Cerebellar cortex (tissue), 1 donor: ENCODE measurements around the gene CFAP100.

Experiments
- DNase-seq: peaks from one replicate; pipeline ENCODE4 v3.0.0-alpha.2; 2015; ENCODE audit warnings: low spot score

Gene CFAP100

GRCh38 chr3:126422571-126423091 is 27.9 kb downstream of the CFAP100 start:
- DNase-seq: no peak

GRCh38 chr3:126423191-126424038 is 28.7 kb downstream of the CFAP100 start:
- DNase-seq: no peak

- DNase-seq: no peak
Observed at GRCh38 chr3:126424039-126424717, 29.5 kb downstream of the CFAP100 start.

DNA sequence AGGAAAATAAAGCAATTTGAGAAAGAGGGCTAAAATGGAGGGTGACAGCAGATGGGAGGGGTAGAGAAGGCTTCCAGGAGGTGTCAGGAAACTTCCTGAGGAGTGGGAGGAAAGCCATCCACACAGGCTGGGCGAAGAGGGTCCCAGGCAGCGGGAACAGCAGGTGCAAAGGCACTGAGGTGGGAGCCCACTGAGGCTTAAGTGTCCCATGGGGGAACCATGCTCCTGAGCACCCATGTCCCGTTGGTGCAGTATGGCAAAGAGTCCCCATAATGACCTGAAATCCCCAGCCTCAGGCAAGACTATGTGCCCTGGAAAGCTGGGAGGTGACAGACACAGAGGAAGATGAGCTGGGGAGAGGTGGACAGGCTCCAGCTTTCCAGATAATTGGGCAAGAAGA is 30.0 kb downstream of the CFAP100 start:
- DNase-seq: no peak

- no peak for DNase-seq
Observed at GRCh38 chr3:126431103-126431534, 36.4 kb downstream of the CFAP100 start.

- DNase-seq: no peak
Observed at GRCh38 chr3:126432361-126433104, 37.8 kb downstream of the CFAP100 start.

DNA sequence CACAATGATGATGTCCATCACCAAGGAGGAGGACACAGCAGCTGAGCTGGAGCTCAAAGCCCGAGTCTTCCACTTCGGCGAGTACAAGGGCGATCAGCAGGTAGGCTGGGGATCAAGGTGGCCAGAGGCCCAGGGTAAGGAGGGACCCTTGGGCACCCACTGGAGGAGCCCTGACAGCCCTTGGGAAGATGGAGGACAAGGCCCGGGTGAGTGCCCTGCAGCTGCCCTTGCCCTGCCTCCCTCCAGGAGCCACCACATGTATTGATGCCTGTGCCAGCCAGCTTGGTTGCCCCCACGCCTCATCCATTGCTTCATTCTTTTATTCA is 38.4 kb downstream of the CFAP100 start:
- no peak for DNase-seq

GRCh38 chr3:126433496-126434263 is 39.0 kb downstream of the CFAP100 start:
- no peak for DNase-seq

DNA sequence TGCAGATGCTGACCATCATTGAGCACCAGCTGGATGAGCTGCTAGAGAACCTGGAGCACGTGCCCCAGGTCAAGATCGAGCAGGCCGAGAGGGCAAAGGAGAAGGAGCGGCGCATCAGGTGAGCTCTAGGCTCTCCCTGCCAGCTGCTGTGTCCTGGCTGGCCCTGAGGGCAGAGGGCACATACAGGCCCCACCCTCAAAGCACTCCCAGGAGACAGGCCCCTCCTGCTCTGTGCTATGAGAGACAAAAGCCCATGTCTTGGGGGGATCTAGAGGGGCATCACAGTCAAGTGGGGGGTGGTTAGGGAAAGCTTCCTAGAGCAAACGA is 39.5 kb downstream of the CFAP100 start:
- no peak for DNase-seq

- DNase-seq: no peak
Observed at GRCh38 chr3:126434931-126435411, 40.3 kb downstream of the CFAP100 start.

DNA sequence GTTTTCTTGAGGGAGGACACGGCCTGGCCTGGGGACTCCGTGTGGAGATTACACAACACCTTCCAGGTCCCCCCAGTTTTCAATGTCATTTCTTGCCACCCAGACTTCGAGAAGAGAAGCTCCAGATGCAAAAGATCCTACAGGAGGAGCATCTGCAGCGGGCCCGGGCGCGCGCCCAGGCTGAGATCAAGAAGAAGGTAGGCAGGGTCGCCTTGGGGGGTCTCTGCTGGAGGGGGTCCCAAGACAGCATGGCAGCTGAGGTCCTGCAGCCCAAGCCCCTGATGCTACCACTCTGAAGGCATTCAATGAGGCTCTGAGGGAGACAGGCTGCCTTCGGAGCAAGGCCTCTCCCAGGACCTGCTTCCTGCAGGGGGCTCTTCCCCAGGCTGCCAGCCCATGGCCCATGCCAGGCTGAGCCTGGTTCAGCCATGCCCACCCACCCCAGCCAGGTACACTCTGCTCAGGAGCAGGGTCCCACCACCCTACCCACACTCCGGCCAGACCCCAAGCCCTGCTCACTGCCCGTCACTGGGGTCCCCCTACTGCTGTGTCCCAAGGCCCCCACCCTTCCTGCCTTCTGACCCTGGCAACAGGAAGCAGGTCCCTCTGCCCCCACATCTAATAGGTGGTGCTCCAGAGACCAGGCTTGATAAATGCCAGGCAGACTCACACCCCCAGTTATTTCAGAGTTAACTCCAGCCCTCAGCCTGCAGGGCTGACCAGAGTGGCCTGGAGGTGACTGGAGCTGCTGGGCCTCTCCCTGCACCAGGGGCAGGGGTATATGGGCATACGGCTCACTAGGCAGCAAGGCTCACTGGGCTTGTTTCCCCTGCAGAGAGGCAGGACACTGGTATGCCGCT is 41.0 kb downstream of the CFAP100 start:
- DNase-seq: no peak

DNA sequence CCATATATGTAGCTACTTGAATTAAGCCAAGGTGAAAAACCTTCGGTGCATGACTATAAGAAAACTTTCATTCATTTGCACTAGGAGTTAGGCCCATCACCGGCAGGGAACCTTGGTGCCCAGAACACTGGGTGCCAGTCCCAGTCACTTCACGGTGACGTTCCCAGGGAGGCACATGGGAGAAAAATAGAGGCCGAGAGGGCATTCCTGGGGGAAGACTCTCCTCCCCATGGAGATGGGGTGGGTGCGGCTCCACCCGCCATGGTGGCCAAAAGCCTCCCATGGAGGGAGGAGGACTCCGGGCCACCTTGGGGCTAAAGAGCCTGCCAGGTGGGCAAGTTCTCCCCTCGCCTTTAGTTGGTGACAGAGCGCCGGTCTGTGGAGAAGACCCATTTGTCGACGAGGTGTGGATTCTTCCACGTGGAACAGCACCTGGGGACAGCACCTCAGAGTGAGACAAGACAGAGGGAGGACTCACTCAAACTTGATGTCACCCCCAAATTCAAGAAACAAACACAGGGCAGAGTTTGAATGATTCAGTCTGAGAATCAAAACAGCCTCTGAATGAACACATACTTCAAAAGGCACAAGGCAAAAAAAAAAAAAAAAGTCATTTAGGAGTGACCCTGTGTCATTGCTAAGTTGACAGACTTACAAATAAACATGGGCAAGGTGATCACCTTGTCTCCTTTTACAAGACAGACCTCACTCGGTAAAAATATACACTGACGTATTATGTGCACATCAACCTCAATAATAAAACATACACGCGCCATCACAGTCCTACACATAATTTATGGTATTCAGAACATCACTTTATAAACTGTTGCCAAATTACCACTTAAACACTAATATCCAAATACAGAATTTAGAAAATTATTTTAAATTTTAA is 42.4 kb downstream of the CFAP100 start:
- DNase-seq: no peak

- DNase-seq: no peak
Observed at GRCh38 chr3:126438186-126438585, 43.5 kb downstream of the CFAP100 start.

- DNase-seq: no peak
Observed at GRCh38 chr3:126438746-126439145, 44.0 kb downstream of the CFAP100 start.

- DNase-seq: no peak
Observed at GRCh38 chr3:126439346-126439967, 44.7 kb downstream of the CFAP100 start.

- no peak for DNase-seq
Observed at GRCh38 chr3:126439968-126440708, 45.4 kb downstream of the CFAP100 start.

DNA sequence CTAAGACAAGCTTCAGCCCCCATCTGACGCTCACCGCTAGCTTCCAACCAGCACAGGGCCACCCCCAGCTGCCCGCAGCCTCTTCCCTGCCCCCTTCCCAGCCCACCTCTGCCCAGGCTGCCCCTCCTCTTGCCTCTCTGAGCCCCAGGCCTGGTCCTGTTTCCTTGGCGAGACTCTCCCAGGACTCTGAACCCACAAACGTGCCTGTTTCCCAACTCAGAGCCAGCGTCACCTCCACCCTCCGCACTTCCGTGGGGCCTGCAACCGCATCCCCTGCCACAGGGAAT is 45.9 kb downstream of the CFAP100 start:
- no peak for DNase-seq

GRCh38 chr3:126441256-126441880 is 46.7 kb downstream of the CFAP100 start:
- DNase-seq: no peak
